NCI-H2227 (cell line): ENCODE data around the gene ACIN1.

Experiments used
- DNase-seq: peaks from one replicate; lab custom pipeline; 2025; ENCODE audit not compliant: unreplicated experiment; lab: John Stamatoyannopoulos, UW

The ACIN1 gene

GRCh38 chr14:23094666-23095195 is at the start of gene ACIN1:
TSS of gene ACIN1 (minus strand) at chr14:23095136. CDS start at chr14:23095112, 24 bp downstream.
- no peak for DNase-seq

GRCh38 chr14:23143911-23144310 is 49.0 kb upstream of the ACIN1 start:
- no peak for DNase-seq

- no peak for DNase-seq
Observed at GRCh38 chr14:23142826-23143225, 47.9 kb upstream of the ACIN1 start.

GRCh38 chr14:23141706-23142444 is 46.9 kb upstream of the ACIN1 start:
- DNase-seq = no peak

- no peak for DNase-seq
Observed at GRCh38 chr14:23140371-23140770, 45.4 kb upstream of the ACIN1 start.

GRCh38 chr14:23139874-23140273 is 44.9 kb upstream of the ACIN1 start:
- DNase-seq = no peak

- no peak for DNase-seq
Observed at GRCh38 chr14:23137813-23138535, 43.0 kb upstream of the ACIN1 start.

GRCh38 chr14:23137192-23137812 is 42.4 kb upstream of the ACIN1 start:
- no peak for DNase-seq

GRCh38 chr14:23136566-23137133 is 41.7 kb upstream of the ACIN1 start:
- no peak for DNase-seq

GRCh38 chr14:23132970-23133369 is 38.0 kb upstream of the ACIN1 start:
- no peak for DNase-seq

GRCh38 chr14:23131482-23131881 is 36.5 kb upstream of the ACIN1 start:
- no peak for DNase-seq

GRCh38 chr14:23130871-23131270 is 35.9 kb upstream of the ACIN1 start:
- no peak for DNase-seq

- no peak for DNase-seq
Observed at GRCh38 chr14:23129759-23130316, 34.9 kb upstream of the ACIN1 start.

- DNase-seq = no peak
Observed at GRCh38 chr14:23128969-23129758, 34.2 kb upstream of the ACIN1 start.

- DNase-seq = no peak
Observed at GRCh38 chr14:23127861-23128260, 32.9 kb upstream of the ACIN1 start.

GRCh38 chr14:23126548-23127278 is 31.8 kb upstream of the ACIN1 start:
- no peak for DNase-seq

GRCh38 chr14:23125933-23126524 is 31.1 kb upstream of the ACIN1 start:
- no peak for DNase-seq

- DNase-seq = no peak
Observed at GRCh38 chr14:23125011-23125410, 30.1 kb upstream of the ACIN1 start.

GRCh38 chr14:23124337-23124954 is 29.5 kb upstream of the ACIN1 start:
- DNase-seq = no peak
